ENCODE results near the gene SLC40A1. TPM values are rescaled to one million over a fixed set of nuclear protein-coding genes. Genes with fewer than 3 reads are reported as not detected.

The SLC40A1 gene
- total and polyA plus RNA-seq, 2 donors (not counting 3 experiments of a cell fraction or from before 2014, with no cell fraction given), result 8.5 to 15.1 TPM

DNA sequence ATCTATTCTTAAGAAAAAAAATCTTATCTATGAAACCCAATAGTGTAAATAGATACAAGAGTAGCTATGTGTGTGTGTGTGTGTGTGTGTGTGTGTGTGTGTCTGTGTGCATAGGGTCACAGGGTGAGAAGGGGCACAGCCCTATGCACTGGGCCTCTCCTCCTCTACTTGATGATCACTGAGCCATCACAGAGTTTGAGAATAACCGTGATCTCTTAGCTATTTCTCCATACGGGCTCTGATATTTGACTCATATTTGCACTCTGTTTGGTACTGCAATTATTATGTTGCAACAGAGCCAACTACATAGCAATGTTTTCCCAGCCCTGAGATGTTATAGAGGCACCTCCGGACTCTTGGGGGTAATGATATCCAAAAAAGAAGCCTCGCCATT, 28.8 kb upstream of the SLC40A1 start:
- FAIRE-seq, result no peak
- H3K79me2 ChIP-seq (ENCODE audit: control insufficient read depth, insufficient read depth, low read length), result no peaks in the 10 kb centered on the region
- no peak overlapping the region for H2AFZ ChIP-seq (ENCODE audit: low read depth, low read length)
- TF ChIP-seq FOS (IDR thresholded peaks at IDR 0.05; ENCODE audit: borderline replicate concordance, insufficient read depth, low read length) (no peak), POLR2AphosphoS5 (IDR thresholded peaks at IDR 0.05; ENCODE audit: insufficient read depth, low read depth, low read length) (no peak), MYC (IDR thresholded peaks at IDR 0.05; ENCODE audit: low read depth, low read length) (no peak)
- TF ChIP-seq, protein P1, sequence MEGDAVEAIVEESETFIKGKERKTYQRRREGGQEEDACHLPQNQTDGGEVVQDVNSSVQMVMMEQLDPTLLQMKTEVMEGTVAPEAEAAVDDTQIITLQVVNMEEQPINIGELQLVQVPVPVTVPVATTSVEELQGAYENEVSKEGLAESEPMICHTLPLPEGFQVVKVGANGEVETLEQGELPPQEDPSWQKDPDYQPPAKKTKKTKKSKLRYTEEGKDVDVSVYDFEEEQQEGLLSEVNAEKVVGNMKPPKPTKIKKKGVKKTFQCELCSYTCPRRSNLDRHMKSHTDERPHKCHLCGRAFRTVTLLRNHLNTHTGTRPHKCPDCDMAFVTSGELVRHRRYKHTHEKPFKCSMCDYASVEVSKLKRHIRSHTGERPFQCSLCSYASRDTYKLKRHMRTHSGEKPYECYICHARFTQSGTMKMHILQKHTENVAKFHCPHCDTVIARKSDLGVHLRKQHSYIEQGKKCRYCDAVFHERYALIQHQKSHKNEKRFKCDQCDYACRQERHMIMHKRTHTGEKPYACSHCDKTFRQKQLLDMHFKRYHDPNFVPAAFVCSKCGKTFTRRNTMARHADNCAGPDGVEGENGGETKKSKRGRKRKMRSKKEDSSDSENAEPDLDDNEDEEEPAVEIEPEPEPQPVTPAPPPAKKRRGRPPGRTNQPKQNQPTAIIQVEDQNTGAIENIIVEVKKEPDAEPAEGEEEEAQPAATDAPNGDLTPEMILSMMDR (IDR thresholded peaks at IDR 0.05; ENCODE audit: extremely low read depth in 1 of 2, insufficient read depth in 1 of 2, low read depth in 1 of 2, low read length in 2 of 2), result no peak
- TF ChIP-seq, protein P2, sequence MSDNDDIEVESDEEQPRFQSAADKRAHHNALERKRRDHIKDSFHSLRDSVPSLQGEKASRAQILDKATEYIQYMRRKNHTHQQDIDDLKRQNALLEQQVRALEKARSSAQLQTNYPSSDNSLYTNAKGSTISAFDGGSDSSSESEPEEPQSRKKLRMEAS (IDR thresholded peaks at IDR 0.05; ENCODE audit: insufficient read depth, insufficient read length), result no peak
- H3K27me3 ChIP-seq (ENCODE audit: control insufficient read depth in 2 of 2, insufficient read depth in 2 of 2, low read length in 2 of 2), result no peaks in the 10 kb centered on the region
- H3K9ac ChIP-seq (replicated peaks; ENCODE audit: extremely low read depth, insufficient read depth, low read length), result no peak overlapping the region
- H4K20me1 ChIP-seq (replicated peaks; ENCODE audit: control insufficient read depth, extremely low read depth, insufficient read depth, low read length), result no peaks in the 10 kb centered on the region
- H3K4me2 ChIP-seq (ENCODE audit: insufficient read depth, low read length), result no peak overlapping the region
- dilution Hi-C loops (cut with MboI; ENCODE audit: extremely low pct_ligation_motif_present, low sequenced_read_pairs), result no loop called here
- POLR2A ChIA-PET, result no interaction called here
- no TSS peak for BruUV-seq (replicated peaks)
- no peak overlapping the region for H3K27ac ChIP-seq (ENCODE audit: insufficient read depth, low read depth, low read length)
- DNase-seq (ENCODE audit: low read depth, low spot score), result no peak
- no peaks in the 10 kb centered on the region for H3K9me3 ChIP-seq (replicated peaks; ENCODE audit: control insufficient read depth, insufficient read depth, low read length)
- intact Hi-C loops (cut with micrococcal nuclease), result no loop called here
- H3K4me1 ChIP-seq (ENCODE audit: control insufficient read depth, extremely low read depth, insufficient read depth, low read length), result peaks cover 17% of the 10 kb centered on the region
- CTCF ChIA-PET, result no interaction called here
- no peak overlapping the region for H3K4me3 ChIP-seq (replicated peaks in 1 of 3; ENCODE audit: insufficient read depth in 1 of 3, low read depth in 1 of 3, low read length in 3 of 3)
- H3K36me3 ChIP-seq (ENCODE audit: control insufficient read depth in 2 of 2, extremely low read depth in 1 of 2, insufficient read depth in 2 of 2, low read length in 2 of 2), result no peaks in the 10 kb centered on the region
- H3K9me1 ChIP-seq (replicated peaks; ENCODE audit: control insufficient read depth, extremely low read depth, insufficient read depth, low read length), result no peaks in the 10 kb centered on the region
